ENCODE data around the gene TOMM22.

Gene TOMM22

DNA sequence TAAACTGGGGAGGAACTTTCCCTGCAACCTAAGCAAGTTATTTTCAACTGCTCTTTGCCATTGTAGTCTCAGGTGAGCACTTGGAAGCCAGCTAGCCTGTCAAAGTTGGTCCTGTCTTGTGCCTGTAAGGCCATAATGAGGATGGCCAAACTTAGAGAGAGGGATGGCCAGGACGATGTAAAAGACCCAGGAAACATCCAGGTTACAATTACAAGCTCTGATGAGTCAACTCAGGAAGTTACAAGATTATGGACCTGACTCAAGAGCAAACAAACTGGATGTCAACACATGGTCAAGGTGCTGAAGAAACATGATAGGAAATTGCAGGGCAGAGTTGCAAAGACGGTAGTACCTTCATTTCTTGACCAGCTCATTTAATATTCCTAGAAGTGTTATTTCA lies 25.6 kb downstream of the TOMM22 start:
- Histone ChIP-seq H3K9ac (ENCODE audit: insufficient read length) (peak overlapping the region; percentile 96), H3K9me3 (ENCODE audit: low read depth, low read length) (no peaks in the 10 kb centered on the region), H3K4me3 (peak overlapping the region; percentile 95), H3K27ac (no peak overlapping the region), H3K36me3 (ENCODE audit: insufficient read depth, low read length) (peaks cover 22% of the 10 kb centered on the region)
- TF ChIP-seq POLR2AphosphoS5 (IDR thresholded peaks at IDR 0.05; ENCODE audit: borderline replicate concordance, low read depth, low read length) (no peak), EZH2 (IDR thresholded peaks at IDR 0.05) (no peak), FOXP2 (optimal IDR thresholded peaks at IDR 0.05; ENCODE audit: control extremely low read depth, extremely low read length, insufficient read depth) (no peak)
- DNase-seq (ENCODE audit: low read depth, low spot score), result no peak

- H3K27ac ChIP-seq, result no peak overlapping the region
- no peak for TF ChIP-seq FOXP2 (optimal IDR thresholded peaks at IDR 0.05; ENCODE audit: control extremely low read depth, extremely low read length, insufficient read depth)
- no peak for TF ChIP-seq EZH2 (IDR thresholded peaks at IDR 0.05)
- TF ChIP-seq POLR2AphosphoS5 (IDR thresholded peaks at IDR 0.05; ENCODE audit: borderline replicate concordance, low read depth, low read length), result no peak
- H3K9ac ChIP-seq (ENCODE audit: insufficient read length), result no peak overlapping the region
- H3K9me3 ChIP-seq (ENCODE audit: low read depth, low read length), result no peaks in the 10 kb centered on the region
- peaks cover 22% of the 10 kb centered on the region for H3K36me3 ChIP-seq (ENCODE audit: insufficient read depth, low read length)
- DNase-seq (ENCODE audit: low read depth, low spot score), result no peak
- 0 out of 2 replicates have a peak overlapping the region, but pooled peaks have one; percentile 28 for H3K4me3 ChIP-seq
Measured at GRCh38 chr22:38707984-38708383, 26.2 kb downstream of the TOMM22 start.

DNA sequence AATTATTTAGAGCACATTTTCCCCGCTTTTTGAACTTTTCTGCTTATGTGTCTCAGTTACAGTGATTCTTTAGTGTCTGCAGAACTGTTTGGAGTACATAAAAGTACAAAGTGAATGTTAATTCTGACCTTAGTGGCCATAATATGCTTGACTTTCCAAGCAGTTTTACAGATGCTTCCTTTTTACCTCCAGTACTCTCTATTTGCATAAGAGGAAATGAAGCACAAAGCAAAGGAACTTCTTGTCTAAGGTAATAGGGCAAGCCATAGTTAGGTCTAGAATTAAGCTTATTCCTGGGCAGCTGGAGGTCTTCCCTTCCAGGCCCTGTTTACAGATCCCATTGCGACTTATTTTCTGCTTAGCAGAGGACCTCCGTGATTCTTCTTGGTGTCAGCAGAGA lies 27.5 kb downstream of the TOMM22 start:
- no peaks in the 10 kb centered on the region for H3K9me3 ChIP-seq (ENCODE audit: low read depth, low read length)
- peaks cover 22% of the 10 kb centered on the region for H3K36me3 ChIP-seq (ENCODE audit: insufficient read depth, low read length)
- no peak for DNase-seq (ENCODE audit: low read depth, low spot score)
- H3K27ac ChIP-seq, result no peak overlapping the region
- H3K4me3 ChIP-seq, result no peak overlapping the region
- TF ChIP-seq FOXP2 (optimal IDR thresholded peaks at IDR 0.05; ENCODE audit: control extremely low read depth, extremely low read length, insufficient read depth) (no peak), EZH2 (IDR thresholded peaks at IDR 0.05) (no peak), POLR2AphosphoS5 (IDR thresholded peaks at IDR 0.05; ENCODE audit: borderline replicate concordance, low read depth, low read length) (no peak)
- no peak overlapping the region for H3K9ac ChIP-seq (ENCODE audit: insufficient read length)

- no peak overlapping the region for H3K9ac ChIP-seq (ENCODE audit: insufficient read length)
- no peak overlapping the region for H3K27ac ChIP-seq
- no peak for DNase-seq (ENCODE audit: low read depth, low spot score)
- H3K36me3 ChIP-seq (ENCODE audit: insufficient read depth, low read length), result peaks cover 22% of the 10 kb centered on the region
- no peaks in the 10 kb centered on the region for H3K9me3 ChIP-seq (ENCODE audit: low read depth, low read length)
- TF ChIP-seq FOXP2 (optimal IDR thresholded peaks at IDR 0.05; ENCODE audit: control extremely low read depth, extremely low read length, insufficient read depth) (no peak), EZH2 (IDR thresholded peaks at IDR 0.05) (no peak), POLR2AphosphoS5 (IDR thresholded peaks at IDR 0.05; ENCODE audit: borderline replicate concordance, low read depth, low read length) (no peak)
- H3K4me3 ChIP-seq, result no peak overlapping the region
Measured at GRCh38 chr22:38710351-38710750, 28.6 kb downstream of the TOMM22 start.

DNA sequence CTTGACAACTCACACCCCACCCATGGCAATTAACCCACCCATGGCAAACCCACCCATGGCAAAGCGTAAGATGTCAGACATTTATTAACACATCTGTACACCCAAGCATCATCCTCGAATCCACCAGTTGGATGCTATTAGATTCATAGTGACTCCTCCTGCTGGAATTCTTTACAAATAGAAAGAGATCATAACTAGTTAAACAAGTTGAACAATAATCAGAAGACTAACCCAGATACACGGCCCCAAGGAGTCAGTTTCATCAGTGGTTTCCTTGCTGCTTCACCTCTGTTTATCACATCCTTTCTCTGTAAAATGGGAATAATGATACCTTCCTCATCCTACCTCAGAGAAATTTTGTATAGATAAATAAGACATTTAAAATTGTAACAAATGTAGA lies 29.1 kb downstream of the TOMM22 start:
- H3K4me3 ChIP-seq, result no peak overlapping the region
- no peak for DNase-seq (ENCODE audit: low read depth, low spot score)
- no peak overlapping the region for H3K27ac ChIP-seq
- H3K36me3 ChIP-seq (ENCODE audit: insufficient read depth, low read length), result peaks cover 26% of the 10 kb centered on the region
- no peak for TF ChIP-seq POLR2AphosphoS5 (IDR thresholded peaks at IDR 0.05; ENCODE audit: borderline replicate concordance, low read depth, low read length)
- no peaks in the 10 kb centered on the region for H3K9me3 ChIP-seq (ENCODE audit: low read depth, low read length)
- no peak overlapping the region for H3K9ac ChIP-seq (ENCODE audit: insufficient read length)

DNA sequence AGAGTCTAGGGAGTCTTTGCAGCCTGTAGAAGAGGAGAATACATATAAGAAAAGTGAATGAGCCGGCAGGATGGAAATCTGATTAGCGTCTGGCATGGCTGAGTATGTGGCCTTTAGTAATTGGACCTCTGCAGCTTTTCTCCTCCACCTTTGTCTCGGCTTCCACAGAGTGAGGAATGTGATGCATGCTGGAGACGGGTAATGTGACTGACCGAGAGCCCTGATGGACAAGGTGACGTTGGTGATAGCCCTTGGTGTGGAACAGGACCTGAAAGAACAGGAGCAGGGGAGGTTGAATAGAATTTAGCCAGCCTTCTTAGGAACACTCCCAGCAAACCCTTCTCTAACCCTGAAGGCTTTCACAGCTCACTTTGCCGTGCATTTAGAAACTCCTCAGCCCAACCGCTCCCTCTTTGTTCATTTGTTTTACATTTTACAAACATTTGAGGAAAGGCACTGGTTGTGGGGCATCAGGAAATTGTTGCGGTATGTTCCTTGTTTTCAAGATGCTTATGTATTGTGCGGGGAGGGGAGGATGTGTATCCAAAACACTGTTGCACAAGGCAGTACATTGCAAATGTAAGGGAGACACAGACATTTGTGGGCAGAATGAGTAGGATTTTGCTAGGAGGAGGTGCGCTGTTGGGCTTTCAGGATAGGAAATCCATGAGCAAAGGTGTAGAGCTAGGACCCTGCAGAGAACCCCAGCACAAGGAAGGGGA lies 30.9 kb downstream of the TOMM22 start:
- Histone ChIP-seq H3K36me3 (ENCODE audit: insufficient read depth, low read length) (peaks cover 39% of the 10 kb centered on the region), H3K9me3 (ENCODE audit: low read depth, low read length) (no peaks in the 10 kb centered on the region), H3K9ac (ENCODE audit: insufficient read length) (no peak overlapping the region), H3K4me3 (no peak overlapping the region), H3K27ac (no peak overlapping the region)
- TF ChIP-seq FOXP2 (optimal IDR thresholded peaks at IDR 0.05; ENCODE audit: control extremely low read depth, extremely low read length, insufficient read depth) (no peak), POLR2AphosphoS5 (IDR thresholded peaks at IDR 0.05; ENCODE audit: borderline replicate concordance, low read depth, low read length) (no peak), EZH2 (IDR thresholded peaks at IDR 0.05) (no peak)
- no peak for DNase-seq (ENCODE audit: low read depth, low spot score)

GRCh38 chr22:38713921-38714320 lies 32.2 kb downstream of the TOMM22 start:
- H3K9ac ChIP-seq (ENCODE audit: insufficient read length), result no peak overlapping the region
- DNase-seq (ENCODE audit: low read depth, low spot score), result no peak
- TF ChIP-seq EZH2 (IDR thresholded peaks at IDR 0.05) (no peak), FOXP2 (optimal IDR thresholded peaks at IDR 0.05; ENCODE audit: control extremely low read depth, extremely low read length, insufficient read depth) (no peak), POLR2AphosphoS5 (IDR thresholded peaks at IDR 0.05; ENCODE audit: borderline replicate concordance, low read depth, low read length) (no peak)
- H3K27ac ChIP-seq, result no peak overlapping the region
- peaks cover 49% of the 10 kb centered on the region for H3K36me3 ChIP-seq (ENCODE audit: insufficient read depth, low read length)
- no peak overlapping the region for H3K4me3 ChIP-seq
- no peaks in the 10 kb centered on the region for H3K9me3 ChIP-seq (ENCODE audit: low read depth, low read length)

DNA sequence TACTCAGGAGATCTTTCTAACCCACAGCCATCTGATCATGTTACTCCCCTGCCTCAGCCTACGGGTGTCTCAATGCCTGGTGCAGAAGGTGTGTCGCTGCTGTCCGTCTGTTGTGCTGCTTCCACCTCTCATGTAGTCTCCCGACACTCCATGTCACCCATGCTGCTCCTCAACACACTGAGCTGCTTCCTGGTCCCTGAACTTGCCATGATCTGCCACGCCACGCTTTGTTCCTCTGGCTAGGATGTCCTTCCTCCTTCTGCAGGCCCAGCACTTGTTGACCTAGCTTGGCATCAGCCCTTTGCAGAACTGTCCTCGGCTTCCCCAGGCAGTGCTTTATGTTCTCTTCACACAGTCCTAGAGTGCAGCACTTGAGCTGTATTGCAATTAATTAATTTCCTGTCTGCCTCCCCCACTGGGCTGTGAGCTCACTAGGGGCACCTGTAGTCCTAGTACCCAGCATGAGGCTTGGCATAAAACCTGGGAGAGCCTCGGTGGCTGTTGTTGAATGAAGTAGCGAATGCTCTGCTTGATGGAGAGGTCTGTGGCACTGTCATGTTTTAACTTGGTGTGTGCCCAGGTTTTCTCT lies 33.5 kb downstream of the TOMM22 start:
- Histone ChIP-seq H3K4me3 (no peak overlapping the region), H3K9me3 (ENCODE audit: low read depth, low read length) (no peaks in the 10 kb centered on the region), H3K27ac (no peak overlapping the region), H3K36me3 (ENCODE audit: insufficient read depth, low read length) (peaks cover 41% of the 10 kb centered on the region), H3K9ac (ENCODE audit: insufficient read length) (no peak overlapping the region)
- TF ChIP-seq POLR2AphosphoS5 (IDR thresholded peaks at IDR 0.05; ENCODE audit: borderline replicate concordance, low read depth, low read length) (no peak), EZH2 (IDR thresholded peaks at IDR 0.05) (no peak), FOXP2 (optimal IDR thresholded peaks at IDR 0.05; ENCODE audit: control extremely low read depth, extremely low read length, insufficient read depth) (no peak)
- DNase-seq (ENCODE audit: low read depth, low spot score), result no peak

Measured in SK-N-MC (cell line).